Measurements from ENCODE around the gene KCTD14.
A peak's percentile ranks its signal among the peaks of the same experiment; 100 is the strongest.
"Not testable (repeated sequence)": the region's sequence is repeated elsewhere in the genome, so short reads cannot be mapped to it uniquely, and the experiment has no call there.

Gene KCTD14

GRCh38 chr11:78025378-78025777, 2.3 kb upstream of the KCTD14 start:
- no peak for DNase-seq (ENCODE audit: low read depth)
- TF ChIP-seq CTCF (IDR thresholded peaks at IDR 0.05; ENCODE audit: low read length, missing control alignments), result no peak
- H3K4me3 ChIP-seq (replicated peaks; ENCODE audit: low read depth, low read length), result no peak overlapping the region

GRCh38 chr11:78023426-78023825, 350 bp upstream of the KCTD14 start:
- DNase-seq (ENCODE audit: low read depth), result no peak
- peak overlapping the region; percentile 52 for H3K4me3 ChIP-seq (replicated peaks; ENCODE audit: low read depth, low read length)
- TF ChIP-seq CTCF (IDR thresholded peaks at IDR 0.05; ENCODE audit: low read length, missing control alignments), result no peak

GRCh38 chr11:78021611-78022010, 1.5 kb downstream of the KCTD14 start:
- no peak overlapping the region for H3K4me3 ChIP-seq (replicated peaks; ENCODE audit: low read depth, low read length)
- DNase-seq (ENCODE audit: low read depth), result no peak
- no peak for TF ChIP-seq CTCF (IDR thresholded peaks at IDR 0.05; ENCODE audit: low read length, missing control alignments)

GRCh38 chr11:78020246-78020645, 2.8 kb downstream of the KCTD14 start:
- no peak overlapping the region for H3K4me3 ChIP-seq (replicated peaks; ENCODE audit: low read depth, low read length)
- TF ChIP-seq CTCF (IDR thresholded peaks at IDR 0.05; ENCODE audit: low read length, missing control alignments), result no peak
- DNase-seq (ENCODE audit: low read depth), result no peak

GRCh38 chr11:78019808-78020207, 3.3 kb downstream of the KCTD14 start:
- TF ChIP-seq CTCF (IDR thresholded peaks at IDR 0.05; ENCODE audit: low read length, missing control alignments), result no peak
- no peak overlapping the region for H3K4me3 ChIP-seq (replicated peaks; ENCODE audit: low read depth, low read length)
- no peak for DNase-seq (ENCODE audit: low read depth)

- no peak overlapping the region for H3K4me3 ChIP-seq (replicated peaks; ENCODE audit: low read depth, low read length)
- no peak for DNase-seq (ENCODE audit: low read depth)
- TF ChIP-seq CTCF (IDR thresholded peaks at IDR 0.05; ENCODE audit: low read length, missing control alignments), result no peak
Measured at GRCh38 chr11:78015878-78016277, 7.2 kb downstream of the KCTD14 start.

- H3K4me3 ChIP-seq (replicated peaks; ENCODE audit: low read depth, low read length); DNase-seq (ENCODE audit: low read depth): not testable (repeated sequence)
Measured at GRCh38 chr11:78014937-78015520, 8.0 kb downstream of the KCTD14 start.
